Fibroblast of pulmonary artery (primary cell): ENCODE results near the gene SUN2.
A peak's percentile ranks its signal among the peaks of the same experiment; 100 is the strongest.
"Not testable (repeated sequence)": the region's sequence is repeated elsewhere in the genome, so short reads cannot be mapped to it uniquely, and the experiment has no call there.

Experiments used
- DNase-seq: peaks from one replicate; pipeline ENCODE4 v3.0.0-alpha.2; 2010; ENCODE audit warnings: low read depth
- H3K4me3 ChIP-seq: replicated peaks from 2 replicates; pipeline ENCODE4 v1.5.1; 2011; ENCODE audit warnings: low read depth, mild to moderate bottlenecking, control low read depth, low read length, moderate library complexity
- CTCF ChIP-seq: IDR thresholded peaks from 2 replicates; pipeline ENCODE4 v1.5.1; 2011; ENCODE audit warnings: mild to moderate bottlenecking, control low read depth, low read length, inconsistent platforms; ENCODE audit errors: missing control alignments

The SUN2 gene

GRCh38 chr22:38755911-38756532 lies at the start of gene SUN2:
Gene SUN2, minus strand, starts transcription at chr22:38755998. Its CDS starts 3,370 bp downstream, at chr22:38752628.
- TF ChIP-seq CTCF: no peak

GRCh38 chr22:38805041-38805593 lies 49.3 kb upstream of the SUN2 start:
- H3K4me3 ChIP-seq, DNase-seq: not testable (repeated sequence)

More at GRCh38 chr22:38755911-38756532, at the start of gene SUN2:
- H3K4me3 ChIP-seq: peak within 1 kb of the TSS; percentile 58
- peak; percentile 83 for DNase-seq

GRCh38 chr22:38802671-38803121 lies 46.9 kb upstream of the SUN2 start:
- peak; percentile 95 for DNase-seq
- no peak overlapping the region for H3K4me3 ChIP-seq
- TF ChIP-seq CTCF: no peak

- no peak for TF ChIP-seq CTCF
- no peak overlapping the region for H3K4me3 ChIP-seq
- peak; percentile 95 for DNase-seq
Observed at GRCh38 chr22:38799265-38800002, 43.6 kb upstream of the SUN2 start.

GRCh38 chr22:38798496-38798895 lies 42.7 kb upstream of the SUN2 start:
- no peak for TF ChIP-seq CTCF
- no peak overlapping the region for H3K4me3 ChIP-seq
- no peak for DNase-seq

- TF ChIP-seq CTCF: no peak
- DNase-seq: peak; percentile 64
- no peak overlapping the region for H3K4me3 ChIP-seq
Observed at GRCh38 chr22:38796262-38796957, 40.6 kb upstream of the SUN2 start.

GRCh38 chr22:38795569-38795968 lies 39.8 kb upstream of the SUN2 start:
- H3K4me3 ChIP-seq: no peak overlapping the region
- no peak for TF ChIP-seq CTCF
- DNase-seq: no peak
